Chondrocyte (in vitro differentiated cells): ENCODE measurements around the gene PFDN4. TPM values are rescaled to one million over a fixed set of nuclear protein-coding genes. Genes with fewer than 3 reads are reported as not detected.
"Not testable (repeated sequence)": the region's sequence is repeated elsewhere in the genome, so short reads cannot be mapped to it uniquely, and the experiment has no call there.

ENCODE experiments used
- DNase-seq: peaks from one replicate; pipeline ENCODE4 v3.0.0; 2021; ENCODE audit warnings: mixed read lengths, low spot score
- H3K27ac Mint-ChIP-seq: one replicate; pipeline ENCODE4 v1.8.0; 2021; ENCODE audit warnings: mild to moderate bottlenecking, moderate library complexity, mixed read lengths; ENCODE audit not compliant: unreplicated experiment
- H3K27me3 Mint-ChIP-seq: 2 replicates; pipeline ENCODE4 v1.8.0; 2021; ENCODE audit warnings: low read depth, mixed read lengths
- H3K36me3 Mint-ChIP-seq: 2 replicates; pipeline ENCODE4 v1.8.0; 2021; ENCODE audit warnings: low read depth, mixed read lengths
- H3K4me1 Mint-ChIP-seq: 2 replicates; pipeline ENCODE4 v1.8.0; 2021; ENCODE audit warnings: low read depth, mild to moderate bottlenecking, mixed read lengths
- H3K4me3 Mint-ChIP-seq: one replicate; pipeline ENCODE4 v1.8.0; 2021; ENCODE audit warnings: mild to moderate bottlenecking, moderate library complexity, mixed read lengths; ENCODE audit not compliant: unreplicated experiment
- H3K9me3 Mint-ChIP-seq: 2 replicates; pipeline ENCODE4 v1.8.0; 2021; ENCODE audit warnings: low read depth, mixed read lengths
- CTCF ChIP-seq: fragments of 200-600 bp; sonication (generic); IDR thresholded peaks from 2 replicates; pipeline ENCODE4 v1.5.0; 2021; ENCODE audit warnings: antibody characterized with exemption, mild to moderate bottlenecking, moderate library complexity
- total RNA-seq: library from RNA; stranded (reverse); gene quantifications from 3 replicates; pipeline ENCODE4 v1.2.1, GENCODE V29; 2021

Gene PFDN4
- total RNA-seq, 1 donor from 2014 or later: 18.6 TPM

- no peak for TF ChIP-seq CTCF
- H3K36me3 Mint-ChIP-seq: no peaks in the 10 kb centered on the region
- no peaks in the 10 kb centered on the region for H3K9me3 Mint-ChIP-seq
- peaks cover 22% of the 10 kb centered on the region for H3K4me1 Mint-ChIP-seq
- H3K27ac Mint-ChIP-seq: no peak overlapping the region
- no peaks in the 10 kb centered on the region for H3K27me3 Mint-ChIP-seq
- no peak overlapping the region for H3K4me3 Mint-ChIP-seq
- no peak for DNase-seq
Measured at GRCh38 chr20:54263116-54263690, 55.3 kb downstream of the PFDN4 start.

GRCh38 chr20:54265791-54266190, 57.9 kb downstream of the PFDN4 start:
- H3K4me1 Mint-ChIP-seq: peaks cover 22% of the 10 kb centered on the region
- not testable (repeated sequence) for H3K36me3 Mint-ChIP-seq, H3K4me3 Mint-ChIP-seq, H3K27ac Mint-ChIP-seq, DNase-seq, H3K27me3 Mint-ChIP-seq, H3K9me3 Mint-ChIP-seq

- H3K4me1 Mint-ChIP-seq: peaks cover 22% of the 10 kb centered on the region
- no peak for TF ChIP-seq CTCF
- H3K36me3 Mint-ChIP-seq: no peaks in the 10 kb centered on the region
- H3K9me3 Mint-ChIP-seq: no peaks in the 10 kb centered on the region
- no peak for DNase-seq
- H3K27ac Mint-ChIP-seq: no peak overlapping the region
- no peaks in the 10 kb centered on the region for H3K27me3 Mint-ChIP-seq
- no peak overlapping the region for H3K4me3 Mint-ChIP-seq
Measured at GRCh38 chr20:54266844-54267243, 59.0 kb downstream of the PFDN4 start.

GRCh38 chr20:54267483-54268003, 59.7 kb downstream of the PFDN4 start:
- Mint-ChIP-seq H3K36me3 (no peaks in the 10 kb centered on the region), H3K27me3 (peaks cover under 1% of the 10 kb centered on the region), H3K4me1 (peaks cover 22% of the 10 kb centered on the region), H3K9me3 (no peaks in the 10 kb centered on the region), H3K27ac (peak overlapping the region; percentile 70), H3K4me3 (no peak overlapping the region)
- no peak for DNase-seq
- no peak for TF ChIP-seq CTCF

GRCh38 chr20:54268941-54269340, 61.1 kb downstream of the PFDN4 start:
- H3K27me3 Mint-ChIP-seq: peaks cover 1% of the 10 kb centered on the region
- no peak for TF ChIP-seq CTCF
- H3K36me3 Mint-ChIP-seq: no peaks in the 10 kb centered on the region
- H3K9me3 Mint-ChIP-seq: no peaks in the 10 kb centered on the region
- peaks cover 18% of the 10 kb centered on the region for H3K4me1 Mint-ChIP-seq
- DNase-seq: no peak
- no peak overlapping the region for H3K4me3 Mint-ChIP-seq
- H3K27ac Mint-ChIP-seq: no peak overlapping the region

Other genes with a start within 250 kb of the PFDN4 start
- gene BCAS1, start 137.5 kb upstream of the PFDN4 start, total RNA-seq: not detected in 3 replicates
- not detected in 3 replicates for gene CYP24A1, start 34.1 kb upstream of the PFDN4 start, total RNA-seq